SU-DHL-6 (cell line): Measurements from ENCODE around the gene OR5H1.

ENCODE experiments used
- CTCF ChIP-seq: fragments of 200-600 bp; sonication (generic); IDR thresholded peaks from one replicate; pipeline ENCODE4 v1.5.1; 2017; ENCODE audit warnings: antibody characterized with exemption, mild to moderate bottlenecking, low read length, moderate library complexity; ENCODE audit not compliant: insufficient read depth, poor library complexity, severe bottlenecking
- EZH2phosphoT487 ChIP-seq: fragments of 200-600 bp; sonication (generic), shearing (Covaris generic); conservative IDR thresholded peaks from 2 replicates; pipeline ENCODE4 v1.6.1; 2018; ENCODE audit warnings: mild to moderate bottlenecking, antibody characterized with exemption, low read length, moderate library complexity, mixed read lengths

- TF ChIP-seq CTCF (no peak), EZH2phosphoT487 (no peak)
Measured at GRCh38 chr3:98114264-98114663, 16.3 kb upstream of the OR5H1 start.
